GM13976 (cell line): ENCODE results near the gene RGS6.
A peak's percentile ranks its signal among the peaks of the same experiment; 100 is the strongest.

Experiments
- DNase-seq: peaks from one replicate; pipeline ENCODE4 v3.0.0; 2012; ENCODE audit warnings: low spot score
- in situ Hi-C: fragments of 300-500 bp; cut with MboI; formaldehyde crosslinking; loops from one replicate; pipeline ENCODE4 v1.12.0; 2022; ENCODE audit warnings: low sequenced_read_pairs, mixed read lengths, inconsistent platforms; ENCODE audit not compliant: unreplicated experiment
- TF ChIP-seq, protein P1 (sequence below): IDR thresholded peaks from 2 replicates; pipeline ENCODE4 v1.5.1; 2012; ENCODE audit warnings: borderline replicate concordance, mild to moderate bottlenecking; ENCODE audit not compliant: insufficient read depth; ENCODE audit errors: extremely low read depth, missing control alignments, control extremely low read depth

The RGS6 gene

DNA sequence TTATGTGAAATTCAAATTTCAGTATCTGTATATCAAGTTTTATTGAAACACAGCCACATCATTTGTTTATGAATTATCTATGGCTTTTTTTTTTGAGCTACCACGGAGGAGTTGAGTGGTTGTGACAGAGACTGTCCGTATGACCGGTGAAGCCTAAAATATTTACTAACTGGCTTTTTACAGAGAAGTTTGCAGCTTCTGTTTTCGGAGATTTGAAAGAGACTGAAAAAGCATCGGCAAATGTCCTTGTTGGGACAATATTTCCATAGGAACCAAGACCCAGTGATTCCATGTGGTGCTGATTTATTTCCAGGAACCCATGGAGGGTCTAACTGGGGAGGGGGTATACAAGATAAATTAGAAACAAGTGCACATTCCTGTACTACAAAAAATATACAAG is 56.2 kb downstream of the RGS6 start:
- DNase-seq, result no peak
- TF ChIP-seq, protein P1, sequence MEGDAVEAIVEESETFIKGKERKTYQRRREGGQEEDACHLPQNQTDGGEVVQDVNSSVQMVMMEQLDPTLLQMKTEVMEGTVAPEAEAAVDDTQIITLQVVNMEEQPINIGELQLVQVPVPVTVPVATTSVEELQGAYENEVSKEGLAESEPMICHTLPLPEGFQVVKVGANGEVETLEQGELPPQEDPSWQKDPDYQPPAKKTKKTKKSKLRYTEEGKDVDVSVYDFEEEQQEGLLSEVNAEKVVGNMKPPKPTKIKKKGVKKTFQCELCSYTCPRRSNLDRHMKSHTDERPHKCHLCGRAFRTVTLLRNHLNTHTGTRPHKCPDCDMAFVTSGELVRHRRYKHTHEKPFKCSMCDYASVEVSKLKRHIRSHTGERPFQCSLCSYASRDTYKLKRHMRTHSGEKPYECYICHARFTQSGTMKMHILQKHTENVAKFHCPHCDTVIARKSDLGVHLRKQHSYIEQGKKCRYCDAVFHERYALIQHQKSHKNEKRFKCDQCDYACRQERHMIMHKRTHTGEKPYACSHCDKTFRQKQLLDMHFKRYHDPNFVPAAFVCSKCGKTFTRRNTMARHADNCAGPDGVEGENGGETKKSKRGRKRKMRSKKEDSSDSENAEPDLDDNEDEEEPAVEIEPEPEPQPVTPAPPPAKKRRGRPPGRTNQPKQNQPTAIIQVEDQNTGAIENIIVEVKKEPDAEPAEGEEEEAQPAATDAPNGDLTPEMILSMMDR, result no peak
- in situ Hi-C loops, result no loop called here

DNA sequence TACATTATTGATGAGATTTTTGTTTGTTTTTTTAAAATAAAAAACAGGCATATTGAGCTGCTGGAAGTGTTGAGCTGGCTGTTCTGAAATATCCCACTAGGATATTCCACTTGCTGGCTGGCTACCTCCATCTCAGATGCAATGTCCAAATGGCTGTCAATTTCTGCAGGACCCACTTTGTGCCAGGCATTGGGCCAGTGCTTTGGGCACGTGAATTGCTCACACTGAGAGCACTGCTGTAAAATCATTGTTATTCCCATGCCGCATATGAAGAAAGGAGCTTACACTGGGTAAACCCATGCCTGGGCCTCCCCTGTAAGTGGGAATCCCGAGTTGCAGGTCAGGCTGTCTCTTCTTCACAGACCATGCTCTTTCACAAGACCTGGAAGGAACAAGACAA is 56.7 kb downstream of the RGS6 start:
- in situ Hi-C loops, result no loop called here
- TF ChIP-seq, protein P1, result no peak

DNA sequence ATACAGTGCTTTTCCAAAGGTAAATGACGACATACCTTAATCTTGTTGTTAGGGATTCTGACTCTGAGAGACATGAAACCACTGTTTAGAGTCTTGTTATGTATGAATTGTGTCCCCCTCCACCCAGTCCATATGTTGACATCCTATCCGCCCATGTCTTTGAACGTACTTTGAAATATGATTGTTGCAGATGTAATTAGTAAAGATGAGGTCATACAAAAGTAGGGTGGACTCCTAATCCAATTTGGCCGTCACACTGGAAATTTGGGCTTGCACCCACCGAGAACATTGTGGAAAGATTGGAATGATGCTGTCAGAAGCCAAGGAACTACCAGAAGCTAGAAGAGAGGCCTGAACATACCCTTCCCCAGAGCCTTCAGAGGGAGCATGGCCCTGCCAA is 62.2 kb downstream of the RGS6 start:
- DNase-seq, result no peak
- TF ChIP-seq, protein P1, result no peak

More for the DNA sequence above, 56.7 kb downstream of the RGS6 start:
- no peak for DNase-seq

DNA sequence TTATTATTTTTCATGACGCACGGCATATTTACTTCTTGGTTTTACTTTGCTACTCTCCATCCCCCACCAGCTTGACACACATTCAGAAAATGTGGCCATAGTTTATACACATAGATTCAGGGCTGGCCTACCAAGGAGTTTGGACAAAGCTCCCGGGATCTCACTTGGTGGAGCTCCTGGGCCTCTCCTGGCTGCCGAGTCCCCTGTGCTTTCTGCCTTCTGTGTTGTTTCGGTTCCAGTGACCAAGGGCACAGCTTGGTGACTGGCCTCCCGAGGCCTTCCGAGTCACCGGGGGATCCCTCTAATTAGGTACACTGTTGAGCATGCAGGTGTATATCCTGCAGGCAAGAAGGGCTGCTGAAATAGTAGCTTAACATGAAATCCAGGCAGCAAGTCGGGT is 63.5 kb downstream of the RGS6 start:
- DNase-seq, result no peak
- TF ChIP-seq, protein P1, result no peak
- in situ Hi-C loops, result no loop called here

More for the DNA sequence above, 62.2 kb downstream of the RGS6 start:
- in situ Hi-C loops, result no loop called here

DNA sequence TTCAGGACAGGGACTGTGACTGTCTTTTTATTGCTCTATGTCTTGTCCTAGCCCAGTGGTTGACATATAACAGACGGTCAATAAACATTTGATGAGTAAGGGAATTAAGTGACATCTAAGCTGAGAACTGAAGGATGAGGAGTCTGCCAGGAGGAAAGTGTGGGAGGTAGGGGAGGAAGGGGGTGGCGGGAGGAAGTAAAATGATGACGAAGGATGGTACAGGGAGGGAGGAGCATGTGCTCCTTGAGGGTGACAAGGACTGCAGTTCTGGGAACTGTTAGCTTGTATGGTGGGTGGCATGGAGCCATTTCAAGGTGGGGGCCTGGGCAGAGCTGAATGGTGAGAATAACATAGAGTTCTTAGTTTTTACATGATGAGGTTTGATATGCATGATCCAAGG is 64.4 kb downstream of the RGS6 start:
- in situ Hi-C loops, result no loop called here
- TF ChIP-seq, protein P1, result no peak
- DNase-seq, result no peak

DNA sequence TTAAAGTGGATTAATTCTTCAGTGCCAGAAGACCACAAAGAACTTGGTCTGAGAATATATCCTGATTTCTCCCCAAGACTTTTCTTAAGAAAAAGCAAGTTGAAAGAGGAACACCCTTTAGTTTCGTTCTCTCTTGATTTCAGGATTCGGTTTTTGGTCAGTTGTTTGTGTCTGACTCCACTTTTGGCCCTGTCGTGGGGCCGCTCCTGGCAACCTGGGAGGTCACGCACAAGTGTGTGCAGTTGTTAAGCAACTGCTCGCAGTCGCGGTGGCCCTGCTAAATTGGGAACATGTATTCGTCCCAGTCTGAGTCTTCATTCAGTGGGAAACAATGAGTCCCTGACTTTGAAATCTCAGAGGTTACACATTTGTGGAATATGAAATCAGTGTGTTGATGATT is 68.7 kb downstream of the RGS6 start:
- TF ChIP-seq, protein P1, result no peak
- in situ Hi-C loops, result no loop called here
- peak; percentile 20 for DNase-seq

DNA sequence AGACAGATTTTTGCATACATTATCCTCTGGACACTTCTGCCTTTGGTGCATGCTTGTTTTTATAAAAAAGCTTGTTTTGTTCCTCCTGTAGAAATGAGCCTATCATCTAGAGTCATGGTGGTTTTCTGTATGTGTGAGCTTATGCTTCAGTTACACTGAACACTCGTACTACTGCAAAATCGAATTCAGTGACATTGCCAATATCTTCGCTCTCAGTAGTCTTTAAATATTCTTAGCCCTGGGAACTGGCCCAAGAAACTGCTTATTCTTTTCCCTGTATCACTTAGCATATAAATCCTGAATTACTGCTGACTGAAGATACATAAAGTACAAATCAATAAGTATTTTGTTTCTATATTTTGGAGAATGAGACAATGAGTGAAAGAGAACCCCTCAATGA is 70.5 kb downstream of the RGS6 start:
- TF ChIP-seq, protein P1, result no peak
- in situ Hi-C loops, result no loop called here
- no peak for DNase-seq
